TTC549 (cell line): ENCODE measurements around the gene UTS2B.
"Not testable (repeated sequence)": the region's sequence is repeated elsewhere in the genome, so short reads cannot be mapped to it uniquely, and the experiment has no call there.

Experiments
- FAIRE-seq: peaks from 2 replicates; lab custom pipeline; 2012; peaks lifted over from hg19 to GRCh38; lab: Jason Lieb, UNC

Gene UTS2B

DNA sequence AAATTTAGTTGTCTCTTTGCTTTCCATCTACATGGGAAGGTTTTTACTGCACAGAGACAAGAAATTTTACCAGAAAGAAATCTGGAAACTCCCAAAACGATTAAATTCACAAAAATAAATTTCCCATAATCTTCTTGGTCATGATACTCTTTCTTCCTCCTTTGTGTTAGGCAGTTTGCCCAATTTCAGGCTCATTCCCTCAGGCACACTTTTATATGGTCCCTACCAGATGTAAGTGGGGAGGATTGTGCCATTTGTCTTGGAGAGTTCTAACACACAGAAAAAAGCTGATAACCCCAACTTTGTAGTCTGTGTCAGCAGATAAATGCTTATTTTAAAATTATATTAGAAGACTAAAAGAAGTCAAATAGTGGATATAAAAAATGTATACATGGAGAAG, 50.2 kb downstream of the UTS2B start:
- FAIRE-seq = no peak

DNA sequence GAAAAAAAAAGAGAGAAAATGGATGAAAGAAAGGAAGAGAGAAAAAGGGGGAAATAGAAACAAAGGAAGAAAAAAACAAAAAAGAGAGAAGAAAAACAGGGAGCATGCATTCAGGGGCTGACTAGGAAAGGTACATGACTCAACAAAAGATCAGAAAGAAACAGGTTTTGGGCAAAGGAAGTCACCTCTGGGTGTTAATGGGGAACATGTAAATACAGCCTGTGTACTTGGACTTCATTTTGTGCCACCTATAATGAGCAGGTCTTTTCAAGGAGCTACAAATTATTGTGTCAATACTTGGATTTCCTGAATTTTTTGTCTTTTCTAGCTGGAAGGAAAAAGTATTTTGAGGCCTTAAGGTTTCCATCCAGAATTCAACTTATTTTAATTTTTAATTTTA, 54.6 kb downstream of the UTS2B start:
- FAIRE-seq = no peak

DNA sequence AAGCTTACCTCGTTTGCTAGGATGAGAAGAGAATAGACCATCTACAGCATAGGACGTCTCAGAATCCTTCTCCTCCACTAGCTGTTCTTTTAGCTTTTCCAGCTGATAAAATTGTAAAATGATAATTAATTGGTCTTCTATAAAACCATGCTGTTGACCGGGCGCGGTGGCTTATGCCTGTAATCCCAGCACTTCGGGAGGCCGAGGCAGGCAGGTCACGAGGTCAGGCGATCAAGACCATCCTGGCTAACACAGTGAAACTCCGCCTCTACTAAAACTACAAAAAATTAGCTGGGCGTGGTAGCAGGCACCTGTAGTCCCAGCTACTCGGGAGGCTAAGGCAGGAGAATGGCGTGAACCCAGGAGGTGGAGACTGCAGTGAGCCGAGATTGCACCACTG, 55.1 kb downstream of the UTS2B start:
- not testable (repeated sequence) for FAIRE-seq

DNA sequence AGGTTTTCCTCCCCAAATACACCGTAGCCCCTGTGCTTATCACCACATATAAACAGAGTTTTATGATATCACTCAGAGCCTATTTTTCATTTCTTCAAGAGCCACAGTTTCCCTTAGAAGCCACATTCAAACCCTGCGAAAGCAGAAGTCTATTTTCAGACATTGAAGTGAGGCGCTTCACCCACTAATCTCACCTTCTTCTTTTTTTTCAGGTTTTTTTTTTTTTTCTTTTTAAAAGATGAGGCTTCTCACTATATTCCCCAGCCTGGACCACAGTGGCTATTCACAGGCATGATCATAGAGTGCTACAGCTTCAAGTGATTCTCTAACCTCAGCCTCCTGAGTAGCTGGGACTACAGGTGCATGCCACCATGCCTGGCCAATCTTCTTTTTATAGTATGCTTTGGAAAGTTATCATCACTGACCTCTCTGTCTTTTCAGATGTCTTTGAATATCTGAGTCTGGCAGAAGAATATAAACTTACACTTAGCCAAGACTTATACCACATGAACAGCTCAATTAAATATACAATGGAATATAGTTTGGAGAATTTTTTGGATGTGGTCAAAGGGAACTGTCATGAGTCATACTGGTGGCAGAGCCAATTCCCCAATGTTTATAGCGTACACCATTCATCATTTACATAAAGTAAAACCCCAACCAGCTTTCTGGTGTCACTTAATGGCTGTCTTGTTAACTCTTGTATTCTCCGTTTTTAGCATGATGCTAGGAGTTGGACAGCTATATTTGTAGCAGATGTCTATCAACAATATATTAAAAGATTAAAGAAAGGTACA, 60.8 kb downstream of the UTS2B start:
- FAIRE-seq = no peak

DNA sequence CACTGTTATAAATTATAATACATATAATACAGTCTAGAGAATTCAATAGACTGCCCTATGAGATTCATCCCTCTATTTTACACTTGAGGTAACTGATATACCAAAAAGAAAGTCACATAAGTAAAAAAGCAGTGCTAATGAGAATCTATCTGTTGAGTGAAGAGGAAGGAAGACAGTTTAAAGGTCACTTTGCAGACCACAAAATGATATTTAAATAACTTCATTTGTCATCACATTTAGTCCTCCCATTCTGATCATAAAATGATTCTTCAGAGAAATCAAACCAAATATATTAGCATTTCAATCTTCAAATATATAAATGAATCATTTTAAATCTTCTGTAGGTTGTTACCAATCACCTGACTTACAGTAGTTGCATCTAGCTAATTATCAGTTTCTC, 61.6 kb downstream of the UTS2B start:
- FAIRE-seq = no peak

DNA sequence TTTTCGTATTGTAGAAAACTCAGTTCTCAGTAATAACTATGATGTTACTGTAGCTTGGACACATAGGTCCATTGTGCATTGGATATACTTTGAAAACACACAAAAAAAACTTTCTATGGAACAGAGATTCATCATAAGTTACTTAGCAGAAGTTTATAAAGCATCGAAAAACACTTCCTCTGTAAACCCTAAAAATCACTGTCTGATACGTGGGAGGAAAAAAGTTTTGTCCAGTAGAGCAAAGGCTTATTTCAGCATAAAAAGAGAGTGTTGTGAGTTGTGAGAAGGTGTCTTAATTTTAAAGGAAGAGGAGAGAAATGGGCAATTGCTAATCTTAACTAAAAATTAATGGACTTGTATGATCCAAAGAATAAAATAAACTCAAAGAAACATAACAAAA, 66.5 kb downstream of the UTS2B start:
- no peak for FAIRE-seq

DNA sequence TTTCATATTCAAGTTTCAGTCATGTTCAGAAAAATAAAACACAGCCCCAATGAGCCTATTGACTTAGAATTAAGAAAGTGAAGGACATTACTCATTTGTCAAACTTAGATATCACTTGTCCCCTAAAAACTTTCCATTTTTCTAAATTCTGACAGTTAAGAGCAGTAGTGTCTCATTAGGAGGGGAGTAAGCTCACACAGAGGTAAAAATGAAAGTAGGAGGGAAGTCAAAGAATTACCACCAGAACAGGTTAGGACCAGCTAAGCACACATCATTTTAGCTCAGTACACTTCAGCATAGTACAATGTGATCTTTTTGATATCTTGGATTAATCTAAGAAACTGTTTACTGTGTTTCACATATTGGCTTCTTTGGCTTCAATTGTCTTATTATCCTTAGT, 67.0 kb downstream of the UTS2B start:
- FAIRE-seq = no peak

DNA sequence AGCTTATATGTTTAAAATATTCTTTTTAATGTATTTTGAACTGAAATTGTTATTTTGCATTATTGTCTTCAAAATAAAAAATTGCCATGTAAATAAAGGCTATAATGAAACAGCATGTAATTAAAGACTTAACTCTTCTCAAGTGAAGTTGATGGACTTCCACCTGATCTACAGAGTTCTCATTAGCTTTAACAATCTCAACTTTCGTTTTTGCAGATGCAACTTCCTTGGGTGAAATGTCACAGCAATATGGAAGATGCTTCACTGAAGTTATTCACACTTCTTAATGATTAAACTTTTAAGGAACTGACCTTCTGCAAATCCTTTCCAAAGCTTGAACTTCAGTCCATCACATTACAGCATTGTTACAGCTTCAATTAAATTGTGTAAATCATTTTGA, 67.7 kb downstream of the UTS2B start:
- no peak for FAIRE-seq

DNA sequence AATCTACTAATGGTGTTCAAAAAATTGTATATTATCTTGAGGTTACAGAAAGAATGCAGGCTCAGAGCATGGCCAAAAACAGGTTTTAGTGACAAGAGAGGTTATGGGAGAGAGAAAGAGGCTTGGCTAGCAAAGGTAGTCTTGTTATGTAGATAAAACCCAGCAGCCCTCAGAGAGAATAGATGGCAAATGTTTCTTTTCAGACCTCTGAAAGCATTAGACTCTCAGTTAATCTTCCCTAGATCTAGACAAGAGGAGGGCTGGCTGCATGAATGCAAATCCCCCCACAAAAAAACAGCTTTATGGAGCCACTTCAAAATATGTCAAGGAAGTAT, 69.1 kb downstream of the UTS2B start:
- FAIRE-seq = no peak

DNA sequence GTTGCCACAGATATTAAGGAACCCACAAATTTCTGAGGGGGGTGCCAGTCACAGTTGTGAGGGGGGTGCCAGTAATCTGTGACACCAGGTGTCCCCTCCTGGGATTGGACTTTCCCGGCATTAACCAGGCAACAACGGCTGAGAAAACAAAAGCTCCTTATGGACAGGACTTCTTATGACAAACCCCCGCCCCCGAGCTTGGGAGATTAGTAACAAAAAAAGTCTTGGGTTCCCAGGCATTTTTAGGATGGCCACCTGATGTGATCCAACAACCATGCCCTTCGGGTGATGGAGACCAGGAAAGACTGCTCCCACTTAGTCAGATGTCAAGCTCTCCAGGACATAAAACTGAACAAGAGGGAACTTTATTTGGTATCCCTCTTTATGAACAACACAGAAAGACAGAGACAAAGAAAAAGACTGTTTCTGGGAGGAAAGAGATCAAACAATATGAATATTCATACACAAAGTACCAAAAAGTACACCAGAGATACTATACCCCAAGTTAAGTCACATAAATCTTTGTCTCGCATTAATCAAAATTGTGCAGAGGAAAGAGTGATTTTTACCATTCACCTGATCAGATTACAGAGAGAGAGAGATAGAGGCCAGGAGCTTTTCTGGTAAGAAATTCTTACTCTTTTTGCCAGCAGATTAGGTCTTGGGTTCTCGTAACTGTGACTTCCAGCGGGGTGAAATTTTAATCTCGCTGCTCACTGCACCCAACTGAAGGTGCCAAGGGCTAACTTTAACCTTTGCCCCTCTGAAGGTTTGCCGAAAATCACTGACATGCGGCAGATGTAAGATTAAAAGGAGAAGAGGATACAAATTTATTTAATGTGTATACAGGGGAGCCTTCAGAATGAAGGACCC, 69.7 kb downstream of the UTS2B start:
- no peak for FAIRE-seq

DNA sequence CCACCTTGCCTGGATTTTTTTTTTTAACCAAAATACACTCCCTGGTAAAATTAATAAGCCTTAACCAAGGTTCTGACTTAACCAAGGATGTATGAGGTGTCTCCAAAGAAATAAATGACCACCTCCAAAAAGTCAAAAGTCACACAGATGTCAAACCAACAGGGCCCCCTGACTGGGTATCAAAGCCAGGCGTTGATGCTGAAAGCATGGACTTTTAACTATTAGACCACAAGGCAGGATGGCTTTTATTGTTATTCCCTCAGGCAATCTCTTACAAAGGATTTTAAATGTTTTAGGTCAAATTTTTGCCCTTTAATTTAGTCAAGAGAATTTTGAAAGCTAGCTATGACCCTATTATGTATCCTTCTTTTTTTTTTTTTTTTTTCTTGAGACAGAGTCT, 70.8 kb downstream of the UTS2B start:
- no peak for FAIRE-seq

DNA sequence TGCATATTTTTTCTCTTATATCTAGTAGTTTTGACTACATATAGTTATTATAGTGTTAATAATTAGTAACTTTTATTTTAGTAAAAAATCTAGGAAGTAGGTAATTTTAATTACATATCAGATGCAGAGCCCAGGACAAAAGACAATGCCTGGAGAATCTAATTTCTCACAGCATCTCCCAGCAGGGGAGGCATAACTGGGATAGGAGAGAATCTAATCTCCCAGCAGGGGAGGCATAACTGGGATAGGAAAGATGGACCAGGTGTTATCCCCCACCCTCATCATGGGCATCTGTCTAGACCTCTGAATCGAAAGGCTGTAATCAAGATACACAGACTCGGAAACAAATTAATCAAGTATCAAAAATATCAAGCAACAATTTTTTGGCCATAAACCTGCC, 73.0 kb downstream of the UTS2B start:
- no peak for FAIRE-seq

DNA sequence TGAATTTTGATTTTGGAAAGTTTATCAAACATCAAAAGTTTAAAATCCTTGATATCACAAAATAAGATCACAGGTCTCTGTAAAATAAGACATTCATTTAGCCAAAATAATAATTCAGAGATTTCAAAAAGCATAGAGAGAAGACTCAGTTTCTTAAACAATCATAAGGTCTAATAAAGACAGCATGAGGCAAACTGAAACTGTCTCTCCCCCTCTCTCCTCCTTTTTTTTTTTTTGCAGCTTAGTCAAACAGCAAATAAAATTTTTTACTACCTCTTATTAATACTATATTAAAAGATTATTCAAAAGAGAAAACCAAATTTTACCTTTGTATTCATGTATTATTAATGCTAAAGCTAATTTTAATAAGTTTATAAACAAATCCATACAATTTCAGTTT, 73.9 kb downstream of the UTS2B start:
- no peak for FAIRE-seq

DNA sequence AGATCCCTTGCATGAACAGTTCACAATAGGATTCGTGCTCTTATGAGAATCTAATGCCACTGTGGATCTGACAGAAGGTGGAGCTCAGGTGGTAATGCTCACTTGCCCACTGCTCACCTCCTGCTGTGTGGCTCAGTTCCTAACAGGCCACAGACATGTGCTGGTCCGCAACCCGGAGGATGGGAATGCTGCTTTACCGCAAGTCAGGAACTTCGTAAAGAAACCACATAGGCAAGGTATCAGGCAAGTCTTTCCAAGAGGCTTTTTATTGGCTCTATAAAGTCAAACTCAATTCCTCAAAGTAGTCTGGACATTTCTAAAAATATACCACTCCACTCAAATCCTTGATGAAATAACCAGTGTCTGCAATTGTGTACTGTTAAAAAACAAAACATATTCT, 75.2 kb downstream of the UTS2B start:
- FAIRE-seq = no peak

DNA sequence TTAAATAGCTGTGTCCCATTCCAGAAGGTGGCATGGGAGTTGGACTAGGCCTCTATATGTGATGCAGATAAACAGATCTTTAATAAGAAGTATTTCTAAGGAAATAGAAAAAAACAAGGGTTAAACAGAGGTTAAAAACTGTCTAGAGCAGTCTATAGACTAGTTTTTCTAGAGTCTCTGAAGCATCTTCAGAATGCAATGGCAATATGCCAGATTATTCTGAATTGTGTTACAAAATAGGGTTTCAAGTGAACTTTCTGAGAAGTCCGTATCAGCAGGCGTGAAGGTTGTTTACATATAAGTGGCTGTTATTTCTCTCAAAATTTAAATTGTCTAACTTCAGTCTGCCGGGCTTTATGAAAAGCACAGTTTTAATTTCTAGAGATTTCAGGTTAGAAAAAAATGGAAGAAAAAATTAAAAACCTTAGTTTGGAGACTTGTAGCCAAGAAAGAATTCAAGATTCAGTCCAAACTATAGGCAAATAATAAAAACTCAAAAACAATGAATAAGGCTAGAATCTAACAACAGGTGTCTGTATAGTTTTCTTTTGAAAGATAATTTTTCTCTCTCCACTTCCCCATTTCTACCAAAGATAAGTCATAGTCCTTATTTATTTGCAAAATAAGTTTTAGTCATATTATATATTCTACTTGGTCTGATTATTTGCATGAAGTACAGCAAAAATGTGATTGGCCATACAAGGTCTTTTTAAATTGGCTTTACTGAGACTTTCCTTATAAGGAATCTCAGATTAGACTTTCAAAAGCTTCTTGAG, 76.0 kb downstream of the UTS2B start:
- no peak for FAIRE-seq

DNA sequence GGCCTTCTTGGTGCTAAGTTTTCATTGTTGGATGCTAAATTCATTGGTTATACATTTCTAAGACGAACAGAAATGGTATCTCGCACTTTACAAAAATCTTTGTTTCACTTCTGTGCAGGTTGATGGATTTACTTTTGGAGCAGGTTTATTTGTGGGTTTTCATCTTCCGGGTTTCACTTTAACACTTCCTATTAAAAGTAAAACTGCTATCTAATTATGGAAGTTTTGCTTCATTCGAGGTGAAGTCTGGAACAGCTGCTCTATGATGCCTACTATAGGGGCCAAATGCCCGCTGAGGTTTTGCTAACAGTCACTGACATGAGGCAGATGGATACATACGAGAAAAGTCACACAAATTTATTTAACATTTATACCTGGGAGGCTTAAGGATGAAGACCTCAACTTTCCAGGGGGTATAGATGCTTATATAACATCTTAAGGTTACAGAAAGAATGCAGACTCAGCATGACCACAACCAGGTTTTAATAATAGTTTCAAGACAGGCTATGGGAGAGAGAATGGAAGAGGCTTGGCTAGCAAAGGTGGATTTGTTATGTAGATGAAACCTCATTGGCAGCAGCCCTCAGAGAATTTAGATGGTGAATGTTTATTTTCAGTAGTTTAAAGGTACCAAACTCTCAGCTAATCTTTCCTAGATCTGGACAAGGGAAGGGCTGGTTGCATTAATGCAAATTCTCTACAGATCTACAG, 77.1 kb downstream of the UTS2B start:
- FAIRE-seq = no peak

DNA sequence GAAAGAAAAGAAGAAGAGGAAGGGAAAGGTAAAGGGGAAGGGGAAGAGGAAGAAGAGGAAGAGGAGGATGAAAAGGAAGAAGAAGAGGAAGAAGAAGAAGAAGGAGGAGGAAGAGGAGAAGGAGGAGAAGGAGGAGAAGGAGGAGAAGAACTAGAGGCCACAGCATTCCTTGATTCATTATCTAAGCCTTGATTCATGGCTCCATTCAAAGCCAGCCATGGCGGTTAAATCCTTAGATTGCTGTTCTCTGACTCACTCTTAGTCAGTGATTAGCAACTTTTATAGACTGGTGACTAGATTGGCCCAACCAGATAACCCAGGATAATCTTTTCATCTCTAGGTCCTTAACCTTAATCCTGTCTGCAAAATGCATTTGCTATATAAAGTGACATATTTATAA, 83.7 kb downstream of the UTS2B start:
- FAIRE-seq = no peak

DNA sequence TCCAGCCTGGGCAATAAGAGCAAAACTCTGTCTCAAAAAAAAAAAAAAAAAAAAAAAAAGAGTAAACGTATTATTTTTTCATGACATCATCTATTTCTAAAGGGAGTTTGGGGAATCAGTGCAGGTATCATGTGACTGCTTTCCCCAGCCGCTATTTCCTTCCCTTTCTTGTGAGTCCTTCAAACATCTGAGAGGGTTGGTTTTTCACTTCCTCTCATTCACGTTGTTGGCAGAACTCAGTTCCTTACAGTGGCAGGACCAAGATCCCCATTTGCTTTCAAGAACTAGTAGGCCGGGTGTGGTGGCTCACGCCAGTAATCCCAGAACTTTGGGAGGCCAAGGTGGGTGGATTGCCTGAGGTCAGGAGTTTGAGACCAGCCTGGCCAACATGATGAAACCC, 84.3 kb downstream of the UTS2B start:
- FAIRE-seq = not testable (repeated sequence)

DNA sequence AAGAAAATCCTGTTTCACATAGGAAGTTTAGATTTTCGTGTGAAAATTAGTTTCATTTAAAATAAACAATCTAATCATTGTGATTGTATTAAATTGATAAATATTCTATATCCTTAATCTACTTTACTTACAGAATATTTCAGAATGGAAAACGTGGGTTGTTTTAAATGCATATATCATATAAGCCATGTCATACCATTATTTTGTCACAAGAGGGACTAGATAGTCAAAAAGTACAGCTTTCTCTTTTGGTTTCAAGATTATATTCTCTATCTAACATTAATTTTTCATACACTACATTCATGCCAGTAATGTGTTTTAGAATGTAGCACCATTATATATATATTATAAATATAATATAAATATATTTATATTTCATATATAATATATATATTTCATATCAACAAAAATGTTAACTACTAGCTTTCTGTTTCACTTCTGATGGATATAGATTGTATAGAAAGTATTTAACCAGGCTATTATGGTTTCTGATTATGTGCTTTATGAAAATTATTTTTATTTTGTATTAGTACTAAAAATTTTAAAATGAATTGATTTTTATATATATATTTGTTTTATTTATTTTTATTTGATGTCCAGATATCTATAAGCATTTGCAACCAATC, 86.0 kb downstream of the UTS2B start:
- FAIRE-seq = peak; percentile 73

DNA sequence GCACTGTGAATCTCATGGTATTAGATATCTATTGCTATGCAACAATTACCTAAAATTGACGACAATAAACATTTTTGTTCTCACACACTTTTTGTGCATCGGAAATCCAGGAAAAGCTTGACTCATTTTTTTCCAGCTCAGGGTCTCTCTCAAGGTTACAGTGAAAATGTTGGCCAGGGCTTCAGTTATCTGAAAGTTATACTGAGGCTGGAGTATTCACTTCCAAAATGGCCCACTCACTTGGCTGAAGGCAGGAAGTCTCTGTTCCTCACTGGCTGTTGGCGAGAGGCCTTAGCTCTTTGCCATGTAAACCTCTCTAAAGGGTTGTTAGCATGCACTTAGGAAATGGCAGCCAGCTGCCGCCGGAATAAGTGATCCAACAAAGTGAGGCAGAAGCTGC, 89.8 kb downstream of the UTS2B start:
- FAIRE-seq = no peak

DNA sequence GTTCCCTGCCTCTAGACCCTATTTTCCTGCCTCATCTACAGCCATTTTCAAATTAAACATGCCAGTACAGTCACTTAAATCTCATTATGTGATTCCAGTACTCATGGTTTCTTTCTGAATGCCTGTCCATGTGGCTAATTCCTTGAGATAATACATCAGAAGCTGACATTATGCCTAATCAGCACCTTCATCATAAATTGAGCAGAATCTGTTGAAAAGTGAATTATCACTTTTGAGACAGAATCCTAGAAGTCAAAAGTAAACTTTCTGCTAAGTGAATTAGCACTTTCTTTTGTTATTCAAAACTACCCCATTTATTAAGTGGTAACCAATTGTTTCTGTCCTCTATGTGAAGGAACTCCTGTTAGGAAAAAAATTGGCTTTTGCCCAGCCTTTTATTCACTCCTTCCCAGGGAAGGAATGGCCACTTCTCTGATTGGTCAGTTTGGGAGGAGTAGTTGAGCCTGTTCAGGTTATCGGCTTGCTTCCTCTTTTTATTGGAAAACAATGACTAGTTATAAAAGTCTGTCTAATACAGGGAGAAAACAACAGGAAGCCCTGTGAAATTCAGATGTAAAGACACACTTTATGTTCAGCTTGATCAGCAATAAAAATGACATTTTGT, 90.8 kb downstream of the UTS2B start:
- FAIRE-seq = no peak
